ENCODE measurements around the gene CAMK2B. TPM values are rescaled to one million over a fixed set of nuclear protein-coding genes. Genes with fewer than 3 reads are reported as not detected.

Gene CAMK2B
- total RNA-seq, 1 experiment from 2014 or later: 0.34 TPM

DNA sequence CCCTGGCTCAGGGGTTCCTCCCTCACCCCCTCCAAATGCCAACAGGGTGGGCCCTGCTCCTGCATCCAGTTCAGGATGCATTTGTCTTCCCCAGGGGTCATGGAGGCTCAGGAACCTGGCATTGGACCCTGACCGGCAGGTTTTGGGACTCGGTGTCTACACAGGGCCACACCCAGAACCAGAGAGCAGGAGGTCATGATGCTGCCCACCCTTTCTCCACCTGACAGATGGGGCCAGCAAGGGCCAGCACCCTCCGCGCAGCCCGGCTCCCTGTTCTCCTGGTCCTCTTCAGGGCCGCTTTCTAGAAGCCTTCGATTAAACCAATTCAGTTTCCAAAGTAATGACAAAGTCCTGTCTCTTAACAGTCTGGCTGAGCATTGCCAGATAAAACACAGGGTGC lies 50.2 kb downstream of the CAMK2B start:
- H3K27ac ChIP-seq (ENCODE audit: low read depth, low read length): no peak overlapping the region
- H3K79me2 ChIP-seq (ENCODE audit: insufficient read depth, low read length): no peaks in the 10 kb centered on the region
- RAD21 ChIA-PET (ENCODE audit: low non-redundant PET in 1 of 2, low total read pairs in 2 of 2, uncharacterized antibody in 2 of 2, unreplicated experiment in 2 of 2): no interaction called here
- H4K20me1 ChIP-seq (ENCODE audit: insufficient read depth): no peaks in the 10 kb centered on the region
- BruUV-seq (replicated peaks): no TSS peak
- POLR2A ChIA-PET: no interaction called here
- ATAC-seq (no peak), DNase-seq (ENCODE audit: low read depth, low spot score) (no peak)
- no peak overlapping the region for H3K9ac ChIP-seq (ENCODE audit: low read length)
- CTCF ChIA-PET: no interaction called here
- no peaks in the 10 kb centered on the region for H3K9me3 ChIP-seq (ENCODE audit: control insufficient read depth in 1 of 2, insufficient read depth in 1 of 2, low read depth in 1 of 2, low read length in 2 of 2)
- no peaks in the 10 kb centered on the region for H3K27me3 ChIP-seq (ENCODE audit: insufficient read depth, low read length)
- H3K4me1 ChIP-seq (ENCODE audit: control insufficient read depth in 1 of 2, insufficient read depth in 2 of 2, low read length in 2 of 2): no peaks in the 10 kb centered on the region
- no peak overlapping the region for H2AFZ ChIP-seq (ENCODE audit: low read depth, low read length, poor library complexity, severe bottlenecking)
- TF ChIP-seq JUND (IDR thresholded peaks at IDR 0.05) (no peak), ELF1 (IDR thresholded peaks at IDR 0.05; ENCODE audit: borderline replicate concordance, low read depth) (no peak), YY1 (IDR thresholded peaks at IDR 0.05; ENCODE audit: extremely low read depth, insufficient replicate concordance, low read depth, low read length) (no peak), EZH2phosphoT487 (IDR thresholded peaks at IDR 0.05; ENCODE audit: borderline replicate concordance) (no peak), SRF (IDR thresholded peaks at IDR 0.05; ENCODE audit: low read depth) (no peak), POLR2A (IDR thresholded peaks at IDR 0.05; ENCODE audit: borderline replicate concordance, extremely low read depth, insufficient read depth, insufficient read length) (no peak), SIN3A (IDR thresholded peaks at IDR 0.05; ENCODE audit: low read depth) (no peak), ZFX (IDR thresholded peaks at IDR 0.05) (no peak), FOSL1 (IDR thresholded peaks at IDR 0.05; ENCODE audit: low read depth) (no peak), RAD21 (IDR thresholded peaks at IDR 0.05; ENCODE audit: low read depth) (no peak), CEBPB (IDR thresholded peaks at IDR 0.05; ENCODE audit: low read depth) (no peak), EZH2 (IDR thresholded peaks at IDR 0.05) (no peak), POLR2AphosphoS5 (IDR thresholded peaks at IDR 0.05; ENCODE audit: low read depth, low read length) (no peak), ZNF274 (IDR thresholded peaks at IDR 0.05; ENCODE audit: low read depth, low read length) (no peak)
- TF ChIP-seq, protein P1, sequence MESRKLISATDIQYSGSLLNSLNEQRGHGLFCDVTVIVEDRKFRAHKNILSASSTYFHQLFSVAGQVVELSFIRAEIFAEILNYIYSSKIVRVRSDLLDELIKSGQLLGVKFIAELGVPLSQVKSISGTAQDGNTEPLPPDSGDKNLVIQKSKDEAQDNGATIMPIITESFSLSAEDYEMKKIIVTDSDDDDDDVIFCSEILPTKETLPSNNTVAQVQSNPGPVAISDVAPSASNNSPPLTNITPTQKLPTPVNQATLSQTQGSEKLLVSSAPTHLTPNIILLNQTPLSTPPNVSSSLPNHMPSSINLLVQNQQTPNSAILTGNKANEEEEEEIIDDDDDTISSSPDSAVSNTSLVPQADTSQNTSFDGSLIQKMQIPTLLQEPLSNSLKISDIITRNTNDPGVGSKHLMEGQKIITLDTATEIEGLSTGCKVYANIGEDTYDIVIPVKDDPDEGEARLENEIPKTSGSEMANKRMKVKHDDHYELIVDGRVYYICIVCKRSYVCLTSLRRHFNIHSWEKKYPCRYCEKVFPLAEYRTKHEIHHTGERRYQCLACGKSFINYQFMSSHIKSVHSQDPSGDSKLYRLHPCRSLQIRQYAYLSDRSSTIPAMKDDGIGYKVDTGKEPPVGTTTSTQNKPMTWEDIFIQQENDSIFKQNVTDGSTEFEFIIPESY (IDR thresholded peaks at IDR 0.05; ENCODE audit: extremely low read depth, insufficient replicate concordance, low read length): no peak
- TF ChIP-seq, protein P2, sequence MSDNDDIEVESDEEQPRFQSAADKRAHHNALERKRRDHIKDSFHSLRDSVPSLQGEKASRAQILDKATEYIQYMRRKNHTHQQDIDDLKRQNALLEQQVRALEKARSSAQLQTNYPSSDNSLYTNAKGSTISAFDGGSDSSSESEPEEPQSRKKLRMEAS (IDR thresholded peaks at IDR 0.05): no peak
- TF ChIP-seq, protein P3, sequence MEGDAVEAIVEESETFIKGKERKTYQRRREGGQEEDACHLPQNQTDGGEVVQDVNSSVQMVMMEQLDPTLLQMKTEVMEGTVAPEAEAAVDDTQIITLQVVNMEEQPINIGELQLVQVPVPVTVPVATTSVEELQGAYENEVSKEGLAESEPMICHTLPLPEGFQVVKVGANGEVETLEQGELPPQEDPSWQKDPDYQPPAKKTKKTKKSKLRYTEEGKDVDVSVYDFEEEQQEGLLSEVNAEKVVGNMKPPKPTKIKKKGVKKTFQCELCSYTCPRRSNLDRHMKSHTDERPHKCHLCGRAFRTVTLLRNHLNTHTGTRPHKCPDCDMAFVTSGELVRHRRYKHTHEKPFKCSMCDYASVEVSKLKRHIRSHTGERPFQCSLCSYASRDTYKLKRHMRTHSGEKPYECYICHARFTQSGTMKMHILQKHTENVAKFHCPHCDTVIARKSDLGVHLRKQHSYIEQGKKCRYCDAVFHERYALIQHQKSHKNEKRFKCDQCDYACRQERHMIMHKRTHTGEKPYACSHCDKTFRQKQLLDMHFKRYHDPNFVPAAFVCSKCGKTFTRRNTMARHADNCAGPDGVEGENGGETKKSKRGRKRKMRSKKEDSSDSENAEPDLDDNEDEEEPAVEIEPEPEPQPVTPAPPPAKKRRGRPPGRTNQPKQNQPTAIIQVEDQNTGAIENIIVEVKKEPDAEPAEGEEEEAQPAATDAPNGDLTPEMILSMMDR (IDR thresholded peaks at IDR 0.05 in 2 of 3, conservative IDR thresholded peaks at IDR 0.05 in 1 of 3; ENCODE audit: borderline replicate concordance in 1 of 3, insufficient read depth in 1 of 3, low read depth in 2 of 3, low read length in 2 of 3): no peak
- TF ChIP-seq, protein P4, sequence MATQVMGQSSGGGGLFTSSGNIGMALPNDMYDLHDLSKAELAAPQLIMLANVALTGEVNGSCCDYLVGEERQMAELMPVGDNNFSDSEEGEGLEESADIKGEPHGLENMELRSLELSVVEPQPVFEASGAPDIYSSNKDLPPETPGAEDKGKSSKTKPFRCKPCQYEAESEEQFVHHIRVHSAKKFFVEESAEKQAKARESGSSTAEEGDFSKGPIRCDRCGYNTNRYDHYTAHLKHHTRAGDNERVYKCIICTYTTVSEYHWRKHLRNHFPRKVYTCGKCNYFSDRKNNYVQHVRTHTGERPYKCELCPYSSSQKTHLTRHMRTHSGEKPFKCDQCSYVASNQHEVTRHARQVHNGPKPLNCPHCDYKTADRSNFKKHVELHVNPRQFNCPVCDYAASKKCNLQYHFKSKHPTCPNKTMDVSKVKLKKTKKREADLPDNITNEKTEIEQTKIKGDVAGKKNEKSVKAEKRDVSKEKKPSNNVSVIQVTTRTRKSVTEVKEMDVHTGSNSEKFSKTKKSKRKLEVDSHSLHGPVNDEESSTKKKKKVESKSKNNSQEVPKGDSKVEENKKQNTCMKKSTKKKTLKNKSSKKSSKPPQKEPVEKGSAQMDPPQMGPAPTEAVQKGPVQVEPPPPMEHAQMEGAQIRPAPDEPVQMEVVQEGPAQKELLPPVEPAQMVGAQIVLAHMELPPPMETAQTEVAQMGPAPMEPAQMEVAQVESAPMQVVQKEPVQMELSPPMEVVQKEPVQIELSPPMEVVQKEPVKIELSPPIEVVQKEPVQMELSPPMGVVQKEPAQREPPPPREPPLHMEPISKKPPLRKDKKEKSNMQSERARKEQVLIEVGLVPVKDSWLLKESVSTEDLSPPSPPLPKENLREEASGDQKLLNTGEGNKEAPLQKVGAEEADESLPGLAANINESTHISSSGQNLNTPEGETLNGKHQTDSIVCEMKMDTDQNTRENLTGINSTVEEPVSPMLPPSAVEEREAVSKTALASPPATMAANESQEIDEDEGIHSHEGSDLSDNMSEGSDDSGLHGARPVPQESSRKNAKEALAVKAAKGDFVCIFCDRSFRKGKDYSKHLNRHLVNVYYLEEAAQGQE (IDR thresholded peaks at IDR 0.05; ENCODE audit: low read depth): no peak
- TF ChIP-seq, protein P5, sequence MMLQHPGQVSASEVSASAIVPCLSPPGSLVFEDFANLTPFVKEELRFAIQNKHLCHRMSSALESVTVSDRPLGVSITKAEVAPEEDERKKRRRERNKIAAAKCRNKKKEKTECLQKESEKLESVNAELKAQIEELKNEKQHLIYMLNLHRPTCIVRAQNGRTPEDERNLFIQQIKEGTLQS (IDR thresholded peaks at IDR 0.05): no peak
- intact Hi-C loops (cut with micrococcal nuclease): no loop called here
- no peaks in the 10 kb centered on the region for H3K9me2 ChIP-seq (ENCODE audit: insufficient read depth)
- H3K36me3 ChIP-seq (ENCODE audit: control insufficient read depth in 1 of 2, insufficient read depth in 2 of 2, low read length in 2 of 2): no peaks in the 10 kb centered on the region
- H3K4me3 ChIP-seq (replicated peaks in 1 of 2; ENCODE audit: low read depth in 1 of 2, low read length in 2 of 2): no peak overlapping the region
- H3K4me2 ChIP-seq (ENCODE audit: low read length): no peak overlapping the region
